K562 (cell line): ENCODE measurements around the gene CFAP73. TPM values are rescaled to one million over a fixed set of nuclear protein-coding genes. Genes with fewer than 3 reads are reported as not detected.
A peak's percentile ranks its signal among the peaks of the same experiment; 100 is the strongest.

Source experiments
- CBX3 ChIP-seq, 2 experiments: IDR thresholded peaks; 1 replicate in 1 of 2; 2 replicates in 1 of 2; pipeline ENCODE4 v1.6.1; 2012; ENCODE audit warnings: inconsistent platforms in 2 of 2, low read length in 2 of 2, borderline replicate concordance in 1 of 2, control low read depth in 1 of 2
- COPS2 ChIP-seq: fragments of 450-650 bp; conservative IDR thresholded peaks from 2 replicates; pipeline ENCODE4 v1.6.1; 2016; ENCODE audit warnings: mild to moderate bottlenecking, moderate library complexity
- FOS ChIP-seq: IDR thresholded peaks from 3 replicates; pipeline ENCODE4 v1.6.1; 2011; ENCODE audit not compliant: insufficient read length; ENCODE audit errors: extremely low read depth
- HCFC1 ChIP-seq: IDR thresholded peaks from 2 replicates; pipeline ENCODE4 v1.6.1; 2012; ENCODE audit warnings: low read depth, low read length, improper control_type of control experiment
- HOMEZ ChIP-seq: fragments of 250-450 bp; sonication (Bioruptor Pico); IDR thresholded peaks from 2 replicates; pipeline ENCODE4 v1.4.0; 2020; ENCODE audit warnings: mild to moderate bottlenecking, moderate library complexity
- MBD2 ChIP-seq: sonication (generic); IDR thresholded peaks from 2 replicates; pipeline ENCODE4 v1.6.1; 2016; ENCODE audit warnings: low read depth, borderline replicate concordance
- MEIS2 ChIP-seq: fragments of 450-650 bp; IDR thresholded peaks from 2 replicates; pipeline ENCODE4 v1.6.1; 2014; ENCODE audit warnings: mild to moderate bottlenecking; ENCODE audit not compliant: partially characterized antibody
- NEUROD1 ChIP-seq: fragments of 150-350 bp; IDR thresholded peaks from 2 replicates; pipeline ENCODE4 v1.6.1; 2014; ENCODE audit warnings: borderline replicate concordance, low read length, low read depth; ENCODE audit not compliant: partially characterized antibody
- NR4A1 ChIP-seq, 2 experiments: fragments of 250-450 bp in 1 of 2; fragments of 450-650 bp in 1 of 2; sonication (Bioruptor Pico) in 1 of 2; IDR thresholded peaks; 2 replicates each; pipeline versions ENCODE4 v1.4.0 to v1.6.1; 2016 to 2020; ENCODE audit warnings: mild to moderate bottlenecking in 2 of 2, missing compliant biosample characterization in 1 of 2, missing genetic modification characterization in 1 of 2, moderate library complexity in 1 of 2
- RBM25 ChIP-seq: fragments of 200-400 bp; formaldehyde crosslinking; IDR thresholded peaks from 2 replicates; pipeline ENCODE4 v1.6.1; 2018; ENCODE audit warnings: low read length, low read depth, moderate library complexity; ENCODE audit not compliant: severe bottlenecking
- REST ChIP-seq, 2 experiments: fragments of 450-650 bp; formaldehyde crosslinking in 1 of 2; IDR thresholded peaks; 2 replicates each; pipeline versions ENCODE4 v1.4.0 to v1.6.1; 2014 to 2020; ENCODE audit warnings: mild to moderate bottlenecking in 2 of 2, borderline replicate concordance in 1 of 2, low read depth in 1 of 2
- SIN3A ChIP-seq, 2 experiments: fragments of 150-350 bp in 1 of 2; IDR thresholded peaks; 2 replicates each; pipeline ENCODE4 v1.6.1; 2011 to 2016; ENCODE audit warnings: borderline replicate concordance in 2 of 2, low read depth in 2 of 2, low read length in 2 of 2, mild to moderate bottlenecking in 2 of 2, moderate library complexity in 2 of 2; ENCODE audit not compliant: control insufficient read depth in 1 of 2
- SP2 ChIP-seq: IDR thresholded peaks from 2 replicates; pipeline ENCODE4 v1.6.1; 2011; ENCODE audit warnings: mild to moderate bottlenecking, low read depth, low read length, moderate library complexity; ENCODE audit not compliant: poor library complexity, severe bottlenecking; ENCODE audit errors: extremely low read depth
- TARDBP ChIP-seq: fragments of 450-650 bp; IDR thresholded peaks from 2 replicates; pipeline ENCODE4 v1.6.1; 2016
- TEAD1 ChIP-seq, 2 experiments: fragments of 450-650 bp in 1 of 2; sonication (generic) in 1 of 2; formaldehyde crosslinking; IDR thresholded peaks; 2 replicates each; pipeline versions ENCODE4 v1.4.0 to v1.8.0; 2020 to 2022; ENCODE audit warnings: mild to moderate bottlenecking in 2 of 2, missing genetic modification reagents in 1 of 2
- USF2 ChIP-seq: sonication (generic); formaldehyde crosslinking; IDR thresholded peaks from 2 replicates; pipeline ENCODE4 v1.5.0; 2020; ENCODE audit warnings: missing genetic modification reagents
- ZNF384 ChIP-seq: IDR thresholded peaks from 2 replicates; pipeline ENCODE4 v1.6.1; 2012; ENCODE audit warnings: low read depth, low read length, improper control_type of control experiment
- polyA plus RNA-seq, 8 experiments: library from polyadenylated mRNA; depleted of rRNA in 4 of 8; stranded (reverse) in 5 of 8; unstranded in 3 of 8; fragments of >200 nt; fragmentation: Nextera tagmentation in 2 of 8; fragmentation: Illumina TruSeq in 1 of 8; extraction: Ambion mirVana in 2 of 8; extraction: Trizol in 1 of 8; gene quantifications; 2 replicates each; pipeline versions ENCODE4 v1.2.1 to v1.2.3, GENCODE V29; 2011 to 2014; ENCODE audit warnings: inconsistent platforms in 1 of 8, missing spikeins in 1 of 8
- total RNA-seq, 7 experiments: library from RNA; depleted of rRNA in 6 of 7; stranded (reverse); fragments of >200 nt in 6 of 7; fragmentation: Illumina TruSeq in 2 of 7; extraction: Trizol in 2 of 7; gene quantifications; 2 replicates each; pipeline versions ENCODE4 v1.2.1 to v1.2.3, GENCODE V29; 2011 to 2021; ENCODE audit warnings: low replicate concordance in 1 of 7

The CFAP73 gene
- total and polyA plus RNA-seq, 9 of the 15 experiments (the other 6 are each of a cell fraction or from before 2014, with no cell fraction given) = not detected

GRCh38 chr12:113184900-113185179 lies 35.3 kb downstream of the CFAP73 start (continued):
- TF ChIP-seq HOMEZ (CRISPR knock-in tag) (0 out of 2 replicates have a peak, but pooled peaks have one; percentile 38), TEAD1 (CRISPR knock-in tag; IDR thresholded peaks at IDR 0.05) (0 out of 4 replicates have a peak, but pooled peaks of 1 of the 2 experiments have one; percentile 4), CBX3 (IDR thresholded peaks at IDR 0.05; ENCODE audit: borderline replicate concordance in 1 of 2, low read length in 2 of 2) (0 out of 3 replicates have a peak, but pooled peaks of 1 of the 2 experiments have one; percentile 6), ZNF384 (0 out of 2 replicates have a peak, but pooled peaks have one; percentile 2), TARDBP (0 out of 2 replicates have a peak, but pooled peaks have one; percentile 14), MEIS2 (peak; percentile 2), USF2 (peak; percentile 80), NR4A1 (CRISPR knock-in tag; IDR thresholded peaks at IDR 0.05) (no peak; the same call in 1 of the 2 replicates), NR4A1 (tag; IDR thresholded peaks at IDR 0.05) (no peak), COPS2 (no peak), SP2 (peak; percentile 70), HCFC1 (0 out of 2 replicates have a peak, but pooled peaks have one; percentile 7), NEUROD1 (peak; percentile 83), RBM25 (peak; percentile 84), MBD2 (peak; percentile 57), REST (IDR thresholded peaks at IDR 0.05; ENCODE audit: borderline replicate concordance) (no peak), REST (CRISPR knock-in tag; IDR thresholded peaks at IDR 0.05; ENCODE audit: low read depth) (0 out of 2 replicates have a peak, but pooled peaks have one; percentile 26), FOS (peak; percentile 79), SIN3A (IDR thresholded peaks at IDR 0.05; ENCODE audit: borderline replicate concordance in 2 of 2, control insufficient read depth in 1 of 2, low read depth in 2 of 2, low read length in 2 of 2) (peak in 1 of 2 experiments; percentile 59; a peak in 1 of 4 replicates)
